ENCODE measurements around the gene NHLRC3. TPM values are rescaled to one million over a fixed set of nuclear protein-coding genes. Genes with fewer than 3 reads are reported as not detected.
A peak's percentile ranks its signal among the peaks of the same experiment; 100 is the strongest.

NHLRC3 gene
- total and polyA plus RNA-seq, 9 of the 15 experiments (the other 6 are each of a cell fraction or from before 2014, with no cell fraction given): 5.5 to 15.3 (median 9.0) TPM

GRCh38 chr13:39037880-39038568 is at the start of gene NHLRC3, which contains the start of gene PROSER1 (continued):
- TF ChIP-seq, protein P1, sequence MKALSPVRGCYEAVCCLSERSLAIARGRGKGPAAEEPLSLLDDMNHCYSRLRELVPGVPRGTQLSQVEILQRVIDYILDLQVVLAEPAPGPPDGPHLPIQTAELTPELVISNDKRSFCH (CRISPR knock-in tag; IDR thresholded peaks at IDR 0.05): no peak
- TF ChIP-seq, protein P1 (tag; IDR thresholded peaks at IDR 0.05): 0 out of 2 replicates have a peak, but pooled peaks have one; percentile 52
- TF ChIP-seq, protein P2, sequence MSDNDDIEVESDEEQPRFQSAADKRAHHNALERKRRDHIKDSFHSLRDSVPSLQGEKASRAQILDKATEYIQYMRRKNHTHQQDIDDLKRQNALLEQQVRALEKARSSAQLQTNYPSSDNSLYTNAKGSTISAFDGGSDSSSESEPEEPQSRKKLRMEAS (CRISPR knock-in tag; IDR thresholded peaks at IDR 0.05): peak; percentile 65
- TF ChIP-seq ZNF644 (tag; IDR thresholded peaks at IDR 0.05; ENCODE audit: low read depth) (no peak), NFXL1 (CRISPR knock-in tag; IDR thresholded peaks at IDR 0.05) (no peak), KDM1A (IDR thresholded peaks at IDR 0.05) (no peak), ZNF146 (CRISPR knock-in tag; IDR thresholded peaks at IDR 0.05; ENCODE audit: unreplicated experiment) (no peak), ZNF253 (CRISPR knock-in tag; conservative IDR thresholded peaks at IDR 0.05) (no peak), CBFA2T3 (IDR thresholded peaks at IDR 0.05) (no peak), ZNF398 (CRISPR knock-in tag; IDR thresholded peaks at IDR 0.05) (no peak), BRD9 (IDR thresholded peaks at IDR 0.05; ENCODE audit: low read depth, partially characterized antibody) (no peak), TSHZ1 (CRISPR knock-in tag; IDR thresholded peaks at IDR 0.05) (no peak), BRD4 (IDR thresholded peaks at IDR 0.05) (no peak)
- TF ChIP-seq, protein P3, sequence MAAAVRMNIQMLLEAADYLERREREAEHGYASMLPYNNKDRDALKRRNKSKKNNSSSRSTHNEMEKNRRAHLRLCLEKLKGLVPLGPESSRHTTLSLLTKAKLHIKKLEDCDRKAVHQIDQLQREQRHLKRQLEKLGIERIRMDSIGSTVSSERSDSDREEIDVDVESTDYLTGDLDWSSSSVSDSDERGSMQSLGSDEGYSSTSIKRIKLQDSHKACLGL (CRISPR knock-in tag; IDR thresholded peaks at IDR 0.05; ENCODE audit: borderline replicate concordance, poor library complexity, severe bottlenecking): no peak
